ENCODE results near the gene UBQLN1. TPM values are rescaled to one million over a fixed set of nuclear protein-coding genes. Genes with fewer than 3 reads are reported as not detected.

The UBQLN1 gene
- total and polyA plus RNA-seq, 7 donors = 89.3 to 237 (median 151) TPM

DNA sequence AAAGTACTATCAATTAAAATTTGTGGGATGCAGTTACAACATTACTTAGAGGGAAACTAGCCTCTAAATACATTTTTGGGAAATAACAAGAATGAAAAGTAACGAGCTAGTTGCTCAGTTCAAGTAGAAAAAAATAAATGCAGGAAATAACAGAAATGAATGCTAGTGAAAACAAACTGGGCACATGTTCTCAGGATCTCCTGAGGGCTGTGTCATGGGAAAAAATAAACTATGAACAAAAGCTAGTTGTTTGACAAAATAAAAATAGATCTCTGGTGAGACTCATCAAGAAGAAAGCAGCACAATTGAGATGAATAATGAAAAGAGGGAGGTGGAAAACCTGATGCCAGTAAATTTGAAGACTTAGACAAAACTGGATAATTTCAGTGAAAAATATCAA is 68.5 kb downstream of the UBQLN1 start:
- Histone ChIP-seq H3K9me3 (no peaks in the 10 kb centered on the region), H3K27ac (no peak overlapping the region), H3K36me3 (ENCODE audit: insufficient read depth in 1 of 2, low read depth in 1 of 2) (peaks cover 0 to 16% of the 10 kb centered on the region in 2 donors), H3K4me3 (no peak overlapping the region), H3K27me3 (ENCODE audit: insufficient read depth in 3 of 3, low read length in 2 of 3) (no peaks in the 10 kb centered on the region), H3K4me1 (no peaks in the 10 kb centered on the region)
- TF ChIP-seq, protein P1, sequence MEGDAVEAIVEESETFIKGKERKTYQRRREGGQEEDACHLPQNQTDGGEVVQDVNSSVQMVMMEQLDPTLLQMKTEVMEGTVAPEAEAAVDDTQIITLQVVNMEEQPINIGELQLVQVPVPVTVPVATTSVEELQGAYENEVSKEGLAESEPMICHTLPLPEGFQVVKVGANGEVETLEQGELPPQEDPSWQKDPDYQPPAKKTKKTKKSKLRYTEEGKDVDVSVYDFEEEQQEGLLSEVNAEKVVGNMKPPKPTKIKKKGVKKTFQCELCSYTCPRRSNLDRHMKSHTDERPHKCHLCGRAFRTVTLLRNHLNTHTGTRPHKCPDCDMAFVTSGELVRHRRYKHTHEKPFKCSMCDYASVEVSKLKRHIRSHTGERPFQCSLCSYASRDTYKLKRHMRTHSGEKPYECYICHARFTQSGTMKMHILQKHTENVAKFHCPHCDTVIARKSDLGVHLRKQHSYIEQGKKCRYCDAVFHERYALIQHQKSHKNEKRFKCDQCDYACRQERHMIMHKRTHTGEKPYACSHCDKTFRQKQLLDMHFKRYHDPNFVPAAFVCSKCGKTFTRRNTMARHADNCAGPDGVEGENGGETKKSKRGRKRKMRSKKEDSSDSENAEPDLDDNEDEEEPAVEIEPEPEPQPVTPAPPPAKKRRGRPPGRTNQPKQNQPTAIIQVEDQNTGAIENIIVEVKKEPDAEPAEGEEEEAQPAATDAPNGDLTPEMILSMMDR (IDR thresholded peaks at IDR 0.05) = no peak
- intact Hi-C loops (cut with DNase I) = loop anchor here in 1 of 2 donors (10.0 kb wide), 1 partner anchor 146 kb away; no protein-coding TSS in a partner anchor
- WGBS, 3 donors = 63 to 78% (median 71%) methylated on average over 1 of the region's 1 CpG
- ATAC-seq = peak in 1 of 4 donors; percentile 45
- no peak for DNase-seq

DNA sequence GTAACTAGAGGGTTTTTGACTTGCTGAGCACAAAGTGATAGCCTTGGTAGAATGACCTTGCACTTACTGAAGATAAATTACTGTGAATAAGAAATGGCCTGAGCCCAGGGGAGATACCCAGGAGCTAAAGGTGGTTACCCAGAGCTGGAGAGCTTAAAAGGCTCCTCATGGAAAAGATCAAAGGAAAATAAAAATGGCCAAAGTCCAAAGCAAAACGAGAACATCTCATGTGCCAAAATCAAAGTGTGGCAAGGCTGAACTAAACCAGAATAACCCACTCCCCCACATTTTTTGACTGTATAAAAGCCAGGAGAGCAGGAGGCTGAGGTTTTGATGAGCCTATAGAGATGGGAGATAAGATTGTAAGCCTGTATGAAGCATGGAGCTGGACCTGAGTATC is 70.4 kb downstream of the UBQLN1 start:
- 56 to 68% (median 61%) methylated on average over 1 of the region's 1 CpG for WGBS, 3 donors
- no peak for DNase-seq
- Histone ChIP-seq H3K27me3 (ENCODE audit: insufficient read depth in 3 of 3, low read length in 2 of 3) (no peaks in the 10 kb centered on the region), H3K27ac (no peak overlapping the region), H3K36me3 (ENCODE audit: insufficient read depth in 1 of 2, low read depth in 1 of 2) (peaks cover 0 to 3% of the 10 kb centered on the region in 2 donors), H3K4me1 (no peaks in the 10 kb centered on the region), H3K9me3 (no peaks in the 10 kb centered on the region), H3K4me3 (no peak overlapping the region)
- intact Hi-C loops (cut with DNase I) = loop anchor here in 1 of 2 donors (10.0 kb wide), 1 partner anchor 147 kb away; no protein-coding TSS in a partner anchor
- TF ChIP-seq, protein P1 (IDR thresholded peaks at IDR 0.05) = no peak
- no peak for ATAC-seq

DNA sequence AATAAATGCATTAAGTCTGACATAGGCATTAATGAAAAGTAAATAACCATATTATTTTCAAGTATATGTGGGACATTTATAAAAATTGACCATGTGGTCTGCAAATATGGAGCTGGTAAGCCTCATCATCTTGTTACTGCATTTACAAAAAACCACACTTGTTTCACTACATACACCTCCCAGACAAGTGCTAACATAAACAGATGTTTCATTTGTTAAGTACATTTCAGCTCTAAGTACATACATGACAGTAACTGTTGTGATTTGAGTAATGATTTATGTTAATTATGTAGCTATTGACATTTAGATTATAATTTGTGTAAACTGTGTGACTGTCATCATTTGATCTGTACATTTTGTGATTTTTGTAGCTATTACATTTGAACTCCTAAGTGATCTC is 70.9 kb downstream of the UBQLN1 start:
- Histone ChIP-seq H3K4me3 (no peak overlapping the region), H3K4me1 (no peaks in the 10 kb centered on the region), H3K9me3 (no peaks in the 10 kb centered on the region), H3K27ac (no peak overlapping the region), H3K27me3 (ENCODE audit: insufficient read depth in 3 of 3, low read length in 2 of 3) (no peaks in the 10 kb centered on the region), H3K36me3 (ENCODE audit: insufficient read depth in 1 of 2, low read depth in 1 of 2) (peaks cover 0 to 3% of the 10 kb centered on the region in 2 donors)
- intact Hi-C loops (cut with DNase I) = loop anchor here in 1 of 2 donors (10.0 kb wide), 1 partner anchor 148 kb away; no protein-coding TSS in a partner anchor
- TF ChIP-seq, protein P1 (IDR thresholded peaks at IDR 0.05) = no peak
- DNase-seq (no peak), ATAC-seq (no peak)

DNA sequence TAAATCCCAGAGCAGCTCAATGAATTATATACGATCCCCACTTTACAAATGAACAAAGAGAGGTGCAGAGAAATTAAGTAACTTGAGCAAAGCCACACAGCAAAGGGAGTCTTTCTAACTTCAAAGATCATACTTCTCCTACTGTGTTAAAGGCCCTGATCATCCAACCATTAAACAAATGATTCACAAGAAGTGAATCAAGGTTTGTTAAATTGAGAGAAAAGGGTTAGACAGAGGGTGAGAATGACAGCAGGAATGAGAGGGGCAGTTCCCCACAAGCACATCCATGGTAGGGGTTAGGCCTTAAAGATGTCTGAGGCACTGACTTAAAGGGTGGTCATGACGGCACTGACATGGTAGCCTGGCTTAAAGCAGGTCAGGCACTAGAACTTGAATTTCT is 74.1 kb downstream of the UBQLN1 start:
- Histone ChIP-seq H3K27ac (no peak overlapping the region), H3K36me3 (ENCODE audit: insufficient read depth in 1 of 2, low read depth in 1 of 2) (peaks cover 0 to 11% of the 10 kb centered on the region in 2 donors), H3K27me3 (ENCODE audit: insufficient read depth in 3 of 3, low read length in 2 of 3) (no peaks in the 10 kb centered on the region), H3K9me3 (no peaks in the 10 kb centered on the region), H3K4me1 (no peaks in the 10 kb centered on the region), H3K4me3 (no peak overlapping the region)
- no peak for DNase-seq
- TF ChIP-seq, protein P1 (IDR thresholded peaks at IDR 0.05) = no peak
- WGBS, 3 donors = 92 to 97% (median 95%) methylated on average over 2 of the region's 2 CpGs
- ATAC-seq = no peak
- intact Hi-C loops (cut with DNase I) = loop anchor here in 1 of 2 donors (10.0 kb wide), 1 partner anchor 151 kb away; no protein-coding TSS in a partner anchor

DNA sequence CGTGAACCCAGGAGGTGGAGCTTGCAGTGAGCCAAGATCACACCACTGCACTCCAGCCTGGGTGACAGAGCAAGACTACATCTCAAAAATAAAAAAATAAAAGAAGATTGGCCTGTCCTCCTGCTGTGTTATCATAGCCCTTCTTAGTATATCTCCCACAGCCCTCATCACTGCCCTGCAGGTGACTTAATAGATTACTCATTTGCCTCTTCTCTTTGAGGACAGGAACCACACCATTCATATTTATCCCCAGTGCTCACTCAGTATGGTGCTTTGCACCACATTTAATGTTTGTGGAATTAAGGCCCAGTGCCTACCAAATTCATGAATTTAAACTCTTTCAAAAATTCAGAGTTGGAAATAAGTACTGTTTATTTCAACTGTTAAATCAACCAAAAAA is 74.5 kb downstream of the UBQLN1 start:
- ATAC-seq (no peak), DNase-seq (no peak)
- peaks cover 0 to 12% of the 10 kb centered on the region in 2 donors for H3K36me3 ChIP-seq (ENCODE audit: insufficient read depth in 1 of 2, low read depth in 1 of 2)
- TF ChIP-seq, protein P1 (IDR thresholded peaks at IDR 0.05) = no peak
- no peaks in the 10 kb centered on the region for H3K4me1 ChIP-seq
- H3K27ac ChIP-seq = no peak overlapping the region
- WGBS, 3 donors = 100% methylated on average over 1 of the region's 1 CpG
- H3K27me3 ChIP-seq (ENCODE audit: insufficient read depth in 3 of 3, low read length in 2 of 3) = no peaks in the 10 kb centered on the region
- H3K9me3 ChIP-seq = no peaks in the 10 kb centered on the region
- intact Hi-C loops (cut with DNase I) = loop anchor here in 1 of 2 donors (10.0 kb wide), 1 partner anchor 152 kb away; no protein-coding TSS in a partner anchor
- H3K4me3 ChIP-seq = no peak overlapping the region
